ENCODE data around the gene ERBB3.

- no peak for TF ChIP-seq CTCF (IDR thresholded peaks at IDR 0.05)
- no peak for TF ChIP-seq ZFX (IDR thresholded peaks at IDR 0.05; ENCODE audit: borderline replicate concordance)
Observed at GRCh38 chr12:56046027-56046780, 33.8 kb upstream of the ERBB3 start.

Measured in 22Rv1 (cell line).